GM18858 (cell line): ENCODE results near the gene MEG3.

Experiments
- ATAC-seq: cut with Tn5 transposase; IDR thresholded peaks from one replicate; pipeline ENCODE4 v1.9.1; 2021; ENCODE audit not compliant: unreplicated experiment

The MEG3 gene

DNA sequence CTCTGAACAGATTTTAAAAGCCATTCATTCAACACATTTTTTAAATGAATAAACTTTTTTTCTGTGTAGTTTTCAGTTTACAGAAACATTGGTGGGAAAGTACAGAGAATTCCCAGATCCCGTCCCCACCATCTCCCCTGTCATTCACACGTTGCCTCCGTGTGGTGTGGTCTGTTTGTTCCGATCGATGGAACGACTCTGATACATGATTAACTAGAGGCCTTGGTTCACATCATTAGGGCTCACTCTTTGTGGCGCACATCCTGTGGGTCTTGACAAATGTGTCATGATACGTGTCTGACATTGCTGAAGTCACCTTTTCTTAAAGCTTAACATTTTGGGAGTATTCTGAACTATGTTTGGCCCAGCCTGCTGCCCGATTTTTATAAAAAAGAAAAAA lies 18.5 kb downstream of the MEG3 start:
- no peak for ATAC-seq

DNA sequence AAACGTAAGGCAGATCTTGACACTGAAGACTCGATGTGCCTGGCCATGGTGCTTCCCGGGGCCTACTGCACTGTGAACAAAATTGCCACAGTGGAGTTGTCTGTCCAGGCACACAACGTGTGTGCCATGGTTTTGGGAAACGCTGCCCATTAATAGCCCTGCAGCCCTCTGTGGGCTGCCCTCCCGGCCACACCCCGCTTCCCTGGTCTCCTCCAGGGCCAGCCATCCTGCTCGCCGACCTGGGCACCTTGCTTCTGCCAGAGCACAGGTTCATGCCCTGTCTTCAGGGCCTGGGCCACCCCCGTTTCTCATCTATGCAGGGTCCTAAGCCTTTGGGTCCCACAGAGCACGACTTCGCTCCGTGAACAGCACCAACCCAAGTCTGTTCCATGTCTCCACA lies 18.9 kb downstream of the MEG3 start:
- no peak for ATAC-seq

DNA sequence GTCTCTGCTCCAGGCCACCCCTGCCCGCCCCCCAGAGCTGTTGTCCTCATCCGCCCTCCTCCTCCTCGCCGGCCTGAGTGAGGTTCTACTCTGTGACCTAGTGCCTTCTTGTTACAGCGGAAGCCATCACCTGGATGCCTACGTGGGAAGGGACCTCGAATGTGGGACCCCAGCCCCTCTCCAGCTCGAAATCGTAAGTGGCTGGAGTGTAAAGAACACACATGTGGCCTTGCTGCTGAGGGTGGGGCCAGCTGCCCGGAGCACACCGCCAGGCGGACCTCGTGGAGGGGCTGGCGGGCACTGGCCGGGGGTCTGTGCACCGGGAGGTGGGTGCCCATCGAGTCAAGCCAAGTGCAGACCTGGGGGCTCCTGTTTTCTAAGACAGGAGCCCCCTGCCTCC lies 19.4 kb downstream of the MEG3 start:
- no peak for ATAC-seq

DNA sequence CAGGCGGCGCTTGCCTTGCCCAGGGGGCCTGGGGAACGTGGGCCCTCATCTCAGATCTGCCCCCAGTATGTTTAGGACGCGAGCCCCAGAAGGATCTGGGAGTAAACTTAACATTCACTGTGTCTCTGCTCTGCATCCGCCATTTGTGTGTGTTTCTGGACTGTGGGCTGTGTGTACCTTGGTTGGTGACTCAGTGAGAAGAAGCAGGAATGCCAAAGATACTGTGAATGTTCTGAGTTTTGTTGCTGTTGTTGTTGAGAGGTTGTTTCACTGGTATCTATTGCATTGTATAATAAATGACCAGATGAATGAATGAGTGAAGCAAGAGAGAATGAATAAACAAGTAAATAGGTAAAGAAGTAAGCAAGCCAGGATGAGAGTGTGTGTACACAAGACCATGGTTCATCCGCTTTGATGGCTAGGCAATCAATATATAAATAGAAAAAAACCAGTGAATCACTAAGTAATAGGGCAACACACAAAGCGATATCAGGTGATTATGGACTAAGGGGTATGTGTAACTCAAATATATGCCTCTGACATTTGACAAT lies 20.5 kb downstream of the MEG3 start:
- ATAC-seq: no peak

DNA sequence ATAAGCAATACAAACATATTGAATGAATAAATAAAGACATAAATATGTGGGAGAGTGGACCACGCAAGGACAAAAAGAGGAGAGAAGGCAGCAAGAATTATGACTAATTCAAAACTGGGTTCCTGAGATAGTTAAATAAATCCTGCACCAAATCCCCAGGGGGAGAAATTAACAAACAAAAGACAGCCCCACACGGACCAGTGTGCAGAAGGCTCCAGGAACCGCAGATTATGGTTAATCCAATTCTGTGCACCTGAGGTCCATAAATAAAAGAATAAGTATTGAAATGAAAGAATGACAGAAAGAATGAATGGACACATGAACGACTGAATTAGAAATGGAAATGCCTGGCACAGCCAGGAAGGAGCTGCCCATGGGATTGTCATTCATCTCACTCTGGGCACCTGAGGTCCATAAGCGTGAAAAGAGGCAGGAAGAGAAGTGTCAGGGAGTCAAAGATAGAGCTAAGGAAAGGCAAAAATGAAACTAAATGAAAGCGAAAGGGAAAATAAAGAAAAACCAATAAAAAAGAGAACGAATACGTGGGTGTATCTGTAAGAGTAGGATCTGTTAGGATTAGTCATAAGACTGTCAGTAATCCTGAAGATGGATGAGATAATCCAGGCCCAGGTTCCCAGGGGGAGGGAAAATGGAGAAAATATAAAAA lies 23.3 kb downstream of the MEG3 start:
- no peak for ATAC-seq

DNA sequence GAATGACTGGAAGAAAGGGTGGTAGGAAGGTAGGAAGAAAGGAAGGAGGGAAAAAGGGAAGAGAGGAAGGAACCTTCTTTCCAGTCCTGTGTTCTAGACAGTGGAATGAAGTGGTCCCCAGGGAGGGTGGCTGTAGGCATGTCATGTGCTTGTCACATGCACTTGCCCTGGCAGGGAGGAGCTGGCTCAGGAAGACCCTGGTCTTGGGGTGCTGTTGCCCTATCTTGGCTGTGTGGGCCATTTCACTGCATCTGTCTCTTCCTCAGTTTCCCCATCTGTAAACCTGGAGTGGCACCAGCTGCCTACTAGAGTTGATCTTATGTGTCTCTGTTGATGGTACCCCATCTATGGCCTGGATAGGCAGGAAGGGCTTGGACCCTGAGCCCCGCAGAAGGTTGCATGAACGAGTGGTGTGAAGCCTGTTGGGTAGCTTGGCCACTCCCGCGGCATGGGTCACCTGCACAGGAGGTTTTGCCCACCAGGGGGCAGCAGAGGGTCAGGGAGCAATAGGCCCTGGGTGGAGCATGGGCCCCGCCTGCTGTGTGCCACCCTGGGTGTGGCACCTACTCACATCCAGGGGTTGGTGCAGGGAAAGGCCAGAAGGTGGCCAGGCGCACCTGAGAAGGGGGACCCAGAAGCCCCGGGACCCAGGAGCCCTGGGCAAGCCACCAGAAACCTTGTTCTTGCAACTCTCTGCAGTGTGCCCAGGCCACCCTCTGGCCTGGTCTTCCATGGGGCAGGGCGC lies 25.1 kb downstream of the MEG3 start:
- ATAC-seq: peak; percentile 55

DNA sequence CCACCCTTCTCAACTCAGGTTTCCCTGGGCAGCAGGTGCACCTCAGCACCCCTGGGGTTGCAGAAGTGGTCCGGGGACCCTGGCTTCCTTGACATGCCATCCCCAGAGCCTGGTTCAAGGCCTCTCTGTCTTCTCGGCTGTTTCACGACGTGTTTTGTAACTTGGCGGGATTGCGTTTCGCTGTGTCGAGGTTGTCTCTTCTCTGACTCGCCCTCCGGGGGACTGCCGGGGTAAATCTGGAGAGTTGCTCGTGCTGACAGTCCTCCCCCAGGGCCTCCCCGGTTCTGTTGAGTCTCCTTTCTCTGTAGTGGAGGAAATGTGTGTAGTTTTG lies 25.6 kb downstream of the MEG3 start:
- no peak for ATAC-seq

DNA sequence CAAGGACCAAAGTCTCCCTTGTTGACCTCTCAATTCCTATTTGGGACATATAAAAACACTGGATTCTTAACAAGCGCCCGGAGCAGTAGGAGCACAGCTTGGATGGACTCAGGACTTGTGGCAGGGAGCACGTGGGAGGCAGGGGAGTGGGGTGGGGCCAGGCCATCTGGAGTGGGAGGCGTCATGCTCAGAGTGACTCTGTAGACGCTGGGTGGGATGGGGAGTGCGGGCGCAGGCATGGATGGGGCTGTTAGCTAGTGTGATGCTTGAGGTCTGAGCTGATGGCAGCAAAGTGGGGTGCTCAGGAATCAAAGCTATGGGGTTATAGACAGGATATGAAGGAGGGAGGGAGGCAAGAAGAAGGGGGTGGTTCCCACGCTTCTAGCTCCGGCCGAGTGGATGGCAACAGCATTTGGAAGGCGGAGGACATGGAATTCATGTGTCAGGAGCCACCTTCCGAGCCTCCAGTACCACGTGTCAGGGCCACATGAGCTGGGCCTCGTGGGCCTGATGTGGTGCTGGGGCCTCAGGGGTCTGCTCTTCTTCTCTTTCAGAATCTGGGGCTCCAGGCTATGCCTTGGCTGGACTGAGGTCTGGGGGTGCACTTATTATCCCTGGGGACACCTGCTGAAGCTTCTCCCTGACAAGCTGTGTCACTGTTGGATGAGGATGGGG lies 26.2 kb downstream of the MEG3 start:
- ATAC-seq: no peak

DNA sequence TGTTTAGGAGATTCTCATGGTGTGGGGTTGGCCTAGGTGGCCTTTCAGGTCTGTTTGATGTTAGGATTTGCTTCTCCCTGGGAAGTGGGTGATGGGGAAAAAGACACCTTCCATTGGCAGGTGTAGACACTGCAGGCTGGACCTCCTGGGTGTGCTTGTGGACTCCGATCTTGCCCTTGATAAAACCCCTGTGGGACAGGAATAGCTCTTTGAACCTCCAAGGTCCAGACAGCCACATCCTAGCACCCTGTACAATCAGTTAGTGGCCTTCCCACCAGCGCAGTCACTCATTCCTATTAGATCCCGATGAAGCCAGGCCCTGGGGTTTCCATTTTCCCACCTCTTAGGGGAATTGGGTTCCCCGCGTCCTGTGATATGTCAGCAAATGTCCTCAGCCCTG lies 28.5 kb downstream of the MEG3 start:
- ATAC-seq: no peak

DNA sequence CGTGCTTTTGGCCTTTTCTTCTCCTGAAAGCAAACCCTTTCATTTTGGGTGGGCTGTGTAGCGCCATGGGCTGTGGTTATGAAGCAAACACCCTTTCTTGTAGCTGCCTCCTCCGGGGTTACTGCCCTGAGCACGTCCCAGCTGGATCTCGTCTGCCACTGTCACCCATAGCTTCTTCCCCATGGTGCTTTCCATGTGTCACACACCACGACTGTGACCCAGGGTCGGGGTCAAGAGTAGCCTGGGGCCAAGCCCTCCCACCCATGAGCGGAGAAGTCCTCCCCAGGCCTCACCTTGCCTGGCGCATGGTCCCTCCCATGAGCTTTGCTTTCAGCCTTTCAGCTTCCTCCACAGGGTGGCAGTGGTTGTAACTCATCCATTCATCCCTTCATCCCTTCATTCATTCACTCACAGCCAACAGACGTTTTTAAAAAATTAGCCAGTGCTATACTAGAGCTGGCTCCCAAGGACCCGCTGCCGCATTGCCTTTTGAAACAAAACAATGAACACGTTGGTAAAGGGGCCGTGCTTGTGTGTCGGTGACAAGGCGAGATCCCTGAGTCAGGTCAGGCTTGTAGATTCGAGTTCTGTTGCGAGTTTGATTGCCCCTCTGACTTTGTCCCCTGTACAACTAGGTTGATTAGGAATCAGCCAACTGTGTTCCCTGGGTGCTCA lies 29.5 kb downstream of the MEG3 start:
- no peak for ATAC-seq

DNA sequence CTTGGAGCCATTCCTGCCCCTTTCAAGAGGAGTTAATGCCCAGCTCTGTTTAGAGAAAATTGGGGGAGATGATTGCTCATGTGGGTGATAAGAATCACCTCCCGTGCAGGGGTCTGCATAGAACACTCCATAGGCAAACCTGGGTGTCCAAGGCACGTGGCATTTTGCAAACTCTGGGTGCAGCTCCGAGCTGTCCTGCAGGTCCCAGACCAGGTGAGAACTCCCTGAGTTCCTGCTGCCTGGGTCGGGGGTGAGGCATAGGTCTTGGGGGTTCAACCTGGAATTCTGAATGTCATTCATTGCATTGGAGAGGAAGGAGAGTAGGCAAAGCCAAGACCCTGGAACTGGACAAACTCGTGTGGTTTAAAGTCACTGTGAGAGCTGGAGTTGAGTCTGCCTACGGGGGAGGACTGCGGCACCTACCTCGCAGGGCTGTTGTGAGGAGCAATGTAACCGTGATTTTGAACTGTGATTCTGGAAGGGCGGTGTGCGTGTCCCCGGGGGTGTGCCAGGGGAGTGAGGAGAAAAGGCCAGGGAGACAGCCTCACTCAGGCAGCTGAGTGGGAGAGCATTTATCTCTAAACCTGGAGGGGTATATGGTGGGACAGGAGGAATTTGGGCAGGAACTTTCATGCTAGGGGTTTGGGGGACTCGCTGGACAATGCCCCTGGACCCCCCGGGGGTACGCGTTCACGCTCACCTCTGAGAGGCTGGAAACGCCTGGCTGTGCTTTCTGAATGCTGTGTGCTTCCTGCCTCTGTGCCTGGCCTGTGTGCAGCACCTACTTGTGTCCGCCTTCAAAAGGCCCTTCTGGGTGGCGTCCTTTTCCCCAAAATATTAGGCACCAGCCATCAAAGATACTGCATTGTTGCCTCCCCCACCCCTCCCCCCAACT lies 30.4 kb downstream of the MEG3 start:
- ATAC-seq: no peak

DNA sequence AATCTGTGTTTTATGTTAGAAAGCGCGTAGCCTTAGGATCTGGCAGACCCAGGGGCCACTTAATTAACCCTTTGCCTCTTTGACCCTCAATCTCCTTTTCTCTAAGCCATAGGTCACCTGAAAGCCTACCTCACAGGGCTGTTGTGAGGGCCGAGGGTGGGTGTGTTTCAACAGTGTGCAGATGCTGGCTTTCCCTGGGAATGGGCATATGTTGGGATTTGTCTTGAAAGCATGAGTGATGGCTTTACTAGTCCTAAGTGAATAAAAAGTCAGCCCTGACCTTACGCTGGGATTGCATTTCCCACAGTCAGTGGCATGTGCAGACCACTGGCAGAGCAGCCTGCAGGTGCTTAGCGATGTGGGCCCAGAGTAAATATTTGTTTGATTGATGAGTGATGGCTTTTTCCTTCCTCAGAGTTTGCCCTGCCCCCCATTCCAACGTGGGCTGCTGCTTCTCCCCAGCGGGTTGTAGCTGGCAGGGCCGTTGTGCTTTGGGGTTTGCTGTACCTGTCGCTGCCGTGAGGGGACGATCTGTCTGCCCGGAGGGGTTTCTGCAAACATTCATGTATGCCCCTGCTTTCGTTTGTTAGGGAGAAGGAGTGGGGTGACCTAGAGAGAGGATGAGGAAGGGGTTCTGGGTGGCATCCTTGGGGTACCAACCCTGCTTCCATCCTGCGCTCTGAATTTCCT lies 31.5 kb downstream of the MEG3 start:
- ATAC-seq: no peak

DNA sequence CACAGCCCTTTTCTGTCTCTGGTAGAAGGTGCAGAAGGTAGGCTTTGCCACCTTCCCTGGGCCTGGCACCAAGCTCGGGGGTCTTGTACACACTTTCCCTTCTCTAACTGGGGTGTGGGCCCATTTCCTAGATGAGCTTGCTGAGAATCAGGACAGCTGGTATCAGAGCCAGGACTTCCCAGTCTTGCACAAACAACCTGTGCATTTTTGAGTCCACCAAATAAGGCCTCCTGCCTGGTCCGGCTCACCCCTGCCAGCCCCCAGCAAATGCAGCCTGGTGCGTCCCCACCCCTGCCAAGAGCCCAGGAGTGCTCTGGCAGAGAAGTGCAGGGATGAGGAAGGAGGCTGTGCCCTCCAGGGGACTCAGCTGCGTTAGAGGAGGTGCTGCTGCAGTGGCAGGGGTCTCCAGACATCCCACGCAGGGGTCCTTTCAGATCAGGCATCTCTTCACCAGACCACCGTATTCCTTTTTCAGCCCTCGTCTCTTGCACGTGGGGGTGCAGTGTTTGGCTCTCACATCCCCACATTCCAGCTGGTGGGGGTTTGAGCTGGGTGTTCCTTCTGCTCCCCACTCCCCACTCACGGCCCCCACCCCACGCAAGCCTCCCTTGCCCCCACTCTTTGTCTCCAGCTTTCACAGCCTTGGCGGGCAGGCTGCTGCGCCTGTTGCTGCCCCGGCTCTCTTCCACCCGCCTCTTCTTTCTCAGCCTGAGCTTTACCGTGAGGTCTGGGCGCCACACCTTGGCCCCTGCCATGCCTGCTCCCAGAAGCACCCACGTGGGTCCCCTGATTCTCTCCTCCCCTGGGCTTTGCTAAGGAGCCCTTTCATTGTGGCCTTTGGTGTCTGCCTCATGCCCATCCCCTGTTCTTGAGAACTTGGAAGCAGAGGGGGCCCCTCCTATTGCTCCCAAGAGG lies 32.3 kb downstream of the MEG3 start:
- no peak for ATAC-seq

DNA sequence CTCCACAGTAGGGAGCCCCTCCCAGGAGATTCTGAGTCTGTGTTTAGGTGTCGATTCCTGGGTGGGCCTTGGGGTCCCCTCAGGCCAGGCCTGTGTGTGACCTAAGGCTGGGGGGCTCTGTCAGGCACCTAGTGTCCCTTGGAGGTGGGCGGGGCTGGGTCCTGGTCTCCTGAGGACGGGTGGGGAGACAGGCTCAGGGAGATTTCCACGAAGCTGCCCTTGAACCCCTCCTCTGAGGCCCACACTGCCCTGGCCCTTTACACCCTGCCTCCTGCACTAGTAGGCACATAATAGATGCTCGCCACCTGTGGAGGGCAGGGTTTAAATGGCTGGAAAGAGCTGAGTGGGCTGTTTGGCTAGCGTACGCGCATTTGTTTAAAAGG lies 32.9 kb downstream of the MEG3 start:
- ATAC-seq: no peak

DNA sequence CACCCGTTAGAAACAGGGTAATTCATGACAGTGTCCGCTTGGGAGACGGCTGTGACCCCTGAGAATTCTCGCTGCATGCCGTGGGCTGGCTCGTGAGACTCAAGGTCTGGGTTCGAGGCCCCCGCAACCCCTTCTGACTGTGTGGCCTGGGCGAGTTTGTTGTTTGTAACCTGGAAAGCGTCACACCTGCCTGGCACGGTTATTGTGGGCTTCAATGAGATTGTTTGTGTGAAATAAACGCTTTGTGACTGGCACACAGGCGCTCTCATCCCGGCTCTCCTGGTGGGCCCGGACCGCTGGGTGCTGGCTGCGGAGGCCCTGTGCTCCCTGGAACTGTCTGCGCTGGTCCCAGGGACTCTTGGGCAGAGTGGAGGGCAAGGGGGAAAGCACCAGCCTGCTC lies 33.9 kb downstream of the MEG3 start:
- no peak for ATAC-seq

DNA sequence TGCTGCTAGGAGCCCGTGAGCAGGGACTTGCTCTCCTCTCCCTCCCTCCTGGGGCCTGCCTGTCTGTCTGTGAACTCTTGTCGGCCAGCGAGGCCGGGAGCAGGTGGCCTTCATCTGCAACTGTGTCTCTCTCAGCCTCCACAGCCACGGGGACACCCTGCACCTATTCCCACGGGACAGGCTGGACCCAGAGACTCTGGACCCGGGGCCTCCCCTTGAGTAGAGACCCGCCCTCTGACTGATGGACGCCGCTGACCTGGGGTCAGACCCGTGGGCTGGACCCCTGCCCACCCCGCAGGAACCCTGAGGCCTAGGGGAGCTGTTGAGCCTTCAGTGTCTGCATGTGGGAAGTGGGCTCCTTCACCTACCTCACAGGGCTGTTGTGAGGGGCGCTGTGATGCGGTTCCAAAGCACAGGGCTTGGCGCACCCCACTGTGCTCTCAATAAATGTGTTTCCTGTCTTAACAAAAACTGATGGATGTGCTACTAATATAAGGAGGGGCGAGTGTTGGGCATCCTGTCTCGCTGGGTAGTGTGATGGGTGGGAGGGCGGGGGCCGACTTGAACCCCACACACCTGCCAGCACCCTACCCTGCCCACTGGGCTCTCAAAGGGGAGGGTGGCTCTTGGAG lies 34.8 kb downstream of the MEG3 start:
- no peak for ATAC-seq

DNA sequence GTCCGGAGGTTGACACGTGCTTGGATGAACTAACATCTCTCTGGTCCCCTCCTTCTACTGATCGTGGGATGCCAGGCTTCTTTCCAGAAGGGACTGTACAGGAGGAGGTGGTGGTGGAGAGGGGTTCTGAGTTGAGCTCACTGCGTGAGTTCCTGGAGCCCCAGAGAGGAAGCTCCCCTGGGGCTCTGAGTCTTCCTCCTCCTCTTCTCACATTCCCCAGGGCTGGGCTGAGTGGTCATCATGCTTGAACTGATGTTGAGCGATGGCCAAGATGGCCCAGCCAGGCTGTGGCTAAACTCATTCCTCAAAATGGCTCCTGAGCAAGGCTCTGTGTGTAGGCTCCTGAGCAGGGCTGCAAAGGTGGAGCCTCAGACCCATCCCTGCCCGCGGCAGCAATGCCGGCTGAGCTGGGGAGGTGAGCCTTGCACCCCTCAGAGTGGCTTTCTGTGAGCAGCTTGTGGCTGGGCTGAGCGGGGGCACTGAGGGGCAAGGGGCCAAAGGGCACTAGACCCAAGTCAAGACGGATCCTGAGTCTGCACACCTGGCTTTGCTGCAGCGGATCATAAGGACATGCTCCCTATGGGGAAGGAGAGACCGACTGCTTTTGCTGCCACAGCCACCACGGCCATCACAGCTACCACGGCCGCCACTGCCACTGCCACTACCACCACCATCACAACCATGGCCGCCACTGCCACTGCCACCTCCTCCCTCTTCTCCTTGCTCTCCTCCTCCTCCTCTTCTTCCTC lies 35.4 kb downstream of the MEG3 start:
- ATAC-seq: no peak

DNA sequence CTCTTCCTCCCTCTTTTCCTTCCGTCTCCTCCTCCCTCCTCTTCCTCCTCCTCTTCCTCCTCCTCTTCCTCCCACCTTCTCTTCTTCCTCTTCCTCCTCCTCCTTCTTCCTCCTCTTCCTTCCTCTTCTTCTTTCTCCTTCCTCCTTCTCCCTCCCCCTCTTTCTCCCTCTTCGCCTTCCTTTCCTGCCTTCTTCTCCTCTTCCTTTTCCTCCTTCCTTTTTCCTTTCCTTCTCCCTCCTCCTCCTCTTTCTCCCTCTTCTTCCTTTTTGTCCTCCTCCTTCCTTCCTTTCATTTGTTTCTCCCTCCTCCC lies 36.0 kb downstream of the MEG3 start:
- no peak for ATAC-seq
